NOMO-1 treated with DMSO at 0.1 percent for 48 hours (cell line): ENCODE results near the gene SSPN.

Source experiments
- DNase-seq: peaks from one replicate; lab custom pipeline; 2025; ENCODE audit not compliant: unreplicated experiment; lab: John Stamatoyannopoulos, UW

The SSPN gene

GRCh38 chr12:26185532-26186320, 9.6 kb upstream of the SSPN start:
- no peak for DNase-seq

DNA sequence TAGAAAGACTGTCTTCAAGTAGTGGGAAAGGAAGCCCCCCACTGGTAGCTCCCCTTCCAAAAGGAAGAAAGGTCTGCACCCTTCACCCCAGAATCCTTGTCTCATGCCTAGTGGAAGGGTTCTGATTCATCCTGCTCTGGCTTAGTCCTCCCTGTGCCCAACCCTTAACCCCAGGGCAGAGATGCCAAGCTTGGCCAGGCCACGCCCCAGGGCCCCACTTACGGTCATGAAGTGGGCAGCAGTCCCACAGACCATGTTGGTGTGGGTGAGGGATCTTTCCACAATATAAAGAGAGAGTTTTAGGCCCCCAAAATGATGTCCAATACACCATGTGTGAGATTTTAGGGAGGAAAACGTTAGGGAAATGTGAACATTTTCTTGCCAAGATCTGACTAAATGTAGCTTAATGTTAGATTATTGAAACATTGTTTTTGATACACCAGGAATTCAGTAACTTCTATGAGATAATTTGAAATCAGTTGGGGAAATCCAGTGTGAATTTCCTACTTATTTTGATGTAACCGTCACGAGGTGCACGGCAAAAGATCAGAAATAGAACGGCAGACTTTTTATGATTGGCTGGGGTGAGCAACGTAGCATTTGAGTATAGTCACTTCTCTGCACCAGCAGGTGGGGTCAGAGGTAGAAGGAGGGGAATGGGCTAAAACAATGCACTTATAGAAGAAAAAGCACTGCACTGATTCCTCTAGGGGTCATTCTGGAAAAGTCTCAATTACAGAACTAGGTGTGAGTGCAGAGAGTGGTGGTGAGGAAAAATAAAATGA, 8.2 kb upstream of the SSPN start:
- DNase-seq = no peak

- DNase-seq = no peak
Measured at GRCh38 chr12:26188127-26188526, 7.2 kb upstream of the SSPN start.

- DNase-seq = no peak
Measured at GRCh38 chr12:26188641-26189040, 6.7 kb upstream of the SSPN start.

DNA sequence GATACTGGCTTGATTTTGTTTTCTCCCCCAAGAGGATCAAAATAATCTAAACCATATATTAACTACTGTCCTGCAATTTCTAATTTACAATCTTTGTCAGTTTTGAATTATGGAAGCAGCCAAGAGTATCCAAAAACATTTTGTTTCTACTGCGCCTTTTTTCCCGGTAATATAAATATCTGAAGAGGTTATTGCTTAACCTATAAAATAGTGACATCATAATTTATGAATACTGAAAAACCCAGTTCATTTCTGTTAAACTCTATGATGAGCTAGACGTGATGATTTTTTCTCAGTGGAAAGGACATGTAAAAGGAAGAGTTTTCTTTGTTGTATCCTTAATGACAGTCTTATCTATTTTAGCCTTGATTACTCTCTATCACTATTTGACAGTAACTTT, 3.2 kb upstream of the SSPN start:
- DNase-seq = no peak

- DNase-seq = no peak
Measured at GRCh38 chr12:26193539-26193938, 1.8 kb upstream of the SSPN start.

GRCh38 chr12:26195641-26196420, 458 bp downstream of the SSPN start:
- no peak for DNase-seq

- no peak for DNase-seq
Measured at GRCh38 chr12:26196421-26196716, 996 bp downstream of the SSPN start.

DNA sequence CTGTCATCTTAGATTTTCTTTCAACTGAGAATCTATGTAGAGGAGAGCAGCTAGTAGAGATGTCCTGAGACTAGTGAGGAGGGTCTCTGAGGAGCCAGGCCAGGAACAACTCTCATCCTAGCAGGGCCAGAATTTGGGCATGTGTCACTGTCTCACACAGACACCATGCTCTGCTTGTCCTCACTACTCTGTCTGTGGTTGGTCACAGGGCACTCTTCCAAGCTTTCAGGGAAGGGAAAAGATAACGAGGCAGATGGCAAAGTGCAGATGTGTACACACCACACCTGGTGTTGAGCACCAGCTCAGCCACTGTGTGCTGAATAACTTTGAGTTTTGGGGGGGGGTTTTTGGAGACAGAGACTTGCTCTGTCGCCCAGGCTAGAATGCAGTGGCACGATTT, 2.5 kb downstream of the SSPN start:
- no peak for DNase-seq

DNA sequence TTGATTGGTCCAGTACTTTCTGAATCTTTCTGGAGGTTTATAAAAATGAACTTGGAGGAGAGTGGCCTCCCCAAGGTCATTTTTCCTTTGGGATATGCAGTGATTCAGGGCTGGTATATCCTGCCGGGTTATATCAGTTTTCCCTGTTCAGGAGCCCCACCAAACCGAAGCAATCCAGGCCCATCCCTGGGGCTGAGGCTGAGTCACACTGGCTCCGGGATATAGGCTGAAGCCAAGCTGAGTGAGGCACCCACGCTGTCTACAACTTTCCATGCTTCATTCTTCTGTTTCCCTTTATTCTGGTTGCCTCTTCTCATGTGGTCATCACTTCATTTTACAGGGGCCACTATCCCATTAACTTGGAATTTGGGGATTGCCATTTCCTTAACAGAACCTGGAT, 3.4 kb downstream of the SSPN start:
- DNase-seq = no peak

GRCh38 chr12:26203167-26203780, 7.9 kb downstream of the SSPN start:
- no peak for DNase-seq

DNA sequence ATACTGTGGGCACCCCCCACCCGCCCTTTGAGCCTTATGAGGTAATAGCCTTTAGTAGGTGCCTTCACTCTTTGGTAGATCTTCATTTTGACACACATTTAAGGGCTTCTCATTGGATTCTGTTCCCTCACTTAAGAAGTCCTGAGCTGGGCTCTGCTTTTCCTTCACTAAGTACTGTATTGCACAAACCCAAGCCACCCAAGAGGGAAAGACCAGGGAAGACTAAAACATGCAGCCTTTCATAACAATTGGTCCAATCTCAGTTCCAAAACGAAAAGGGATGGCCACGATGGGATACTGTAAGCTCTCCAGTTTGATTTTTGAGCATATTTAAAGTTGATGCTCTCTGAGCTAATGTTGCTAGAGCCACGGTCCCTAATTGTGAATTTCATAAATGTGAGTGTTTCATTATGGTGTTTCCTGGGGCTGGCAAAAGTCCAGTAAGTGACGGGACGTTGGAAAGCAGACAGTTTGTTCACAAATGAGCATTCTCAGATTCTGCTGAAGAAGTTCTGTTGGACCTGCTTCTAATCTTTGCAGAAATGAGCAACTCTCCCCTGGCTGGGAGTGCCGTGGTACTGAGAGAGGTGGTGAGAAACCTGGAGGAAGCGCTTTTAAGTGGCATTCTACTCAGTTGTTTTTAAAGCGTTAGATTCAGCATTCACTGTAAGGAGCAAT, 9.4 kb downstream of the SSPN start:
- no peak for DNase-seq

GRCh38 chr12:26205298-26205697, 9.9 kb downstream of the SSPN start:
- DNase-seq = no peak

- DNase-seq = no peak
Measured at GRCh38 chr12:26205941-26206340, 10.6 kb downstream of the SSPN start.

- DNase-seq = no peak
Measured at GRCh38 chr12:26211331-26211730, 16.0 kb downstream of the SSPN start.

GRCh38 chr12:26212396-26212795, 17.0 kb downstream of the SSPN start:
- no peak for DNase-seq

- DNase-seq = no peak
Measured at GRCh38 chr12:26212988-26213387, 17.6 kb downstream of the SSPN start.

- DNase-seq = no peak
Measured at GRCh38 chr12:26214121-26214520, 18.7 kb downstream of the SSPN start.

GRCh38 chr12:26219736-26220135, 24.4 kb downstream of the SSPN start:
- DNase-seq = no peak

DNA sequence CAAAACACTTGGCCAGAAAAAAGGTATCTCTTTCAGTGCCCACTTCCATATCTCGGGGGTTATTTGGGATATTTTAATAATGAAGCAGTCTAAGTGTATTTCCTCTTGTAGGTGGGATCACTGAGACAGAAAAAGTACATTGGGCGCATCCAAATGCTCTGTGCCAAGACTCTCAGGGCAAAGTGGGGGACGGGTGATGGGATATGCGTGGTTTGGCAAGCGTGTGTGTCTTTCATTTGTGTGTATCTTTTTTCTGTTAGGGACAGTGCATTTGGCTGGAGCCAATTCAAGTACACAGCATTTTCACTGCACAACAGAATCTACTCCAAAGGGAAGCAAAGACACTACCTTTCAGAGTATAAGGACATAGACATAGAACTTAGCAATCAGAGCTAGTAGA, 29.3 kb downstream of the SSPN start:
- no peak for DNase-seq

- DNase-seq = no peak
Measured at GRCh38 chr12:26226122-26226521, 30.7 kb downstream of the SSPN start.
